Liver (tissue), 3 donors: ENCODE results near the gene TBC1D4.
"Not testable (repeated sequence)": the region's sequence is repeated elsewhere in the genome, so short reads cannot be mapped to it uniquely, and the experiment has no call there.

Source experiments
- EGR1 ChIP-seq, 2 donors: IDR thresholded peaks; 2 replicates each; pipeline ENCODE4 v1.6.1; 2016 to 2018; ENCODE audit warnings: antibody characterized with exemption in 2 of 2, low read depth in 2 of 2
- GABPA ChIP-seq, 2 donors: IDR thresholded peaks in 1 of 2; conservative IDR thresholded peaks in 1 of 2; 2 replicates each; pipeline ENCODE4 v1.6.1; 2016; ENCODE audit warnings: antibody characterized with exemption in 2 of 2, mild to moderate bottlenecking in 1 of 2, moderate library complexity in 1 of 2
- HNF4A ChIP-seq, 2 donors: conservative IDR thresholded peaks; 2 replicates each; pipeline ENCODE4 v1.6.1; 2016; ENCODE audit warnings: antibody characterized with exemption in 2 of 2, mild to moderate bottlenecking in 2 of 2
- HNF4G ChIP-seq: IDR thresholded peaks from 2 replicates; pipeline ENCODE4 v1.6.1; 2016; ENCODE audit warnings: antibody characterized with exemption
- JUND ChIP-seq, 2 donors: IDR thresholded peaks; 2 replicates each; pipeline ENCODE4 v1.6.1; 2016; ENCODE audit warnings: antibody characterized with exemption in 2 of 2
- TF ChIP-seq, protein P1 (sequence below): fragments of 150-350 bp; IDR thresholded peaks from 2 replicates; pipeline ENCODE4 v1.5.1; 2017; ENCODE audit warnings: improper control_type of control experiment, low read depth, low read length; ENCODE audit not compliant: missing input control
- TF ChIP-seq, protein P2 (sequence below): IDR thresholded peaks from 2 replicates; pipeline ENCODE4 v1.6.1; 2016; ENCODE audit warnings: antibody characterized with exemption
- TF ChIP-seq, protein P3 (sequence below): IDR thresholded peaks from 2 replicates; pipeline ENCODE4 v1.6.1; 2016; ENCODE audit warnings: antibody characterized with exemption, mild to moderate bottlenecking
- donor health status: healthy.
- donor health status: healthy.

DNA sequence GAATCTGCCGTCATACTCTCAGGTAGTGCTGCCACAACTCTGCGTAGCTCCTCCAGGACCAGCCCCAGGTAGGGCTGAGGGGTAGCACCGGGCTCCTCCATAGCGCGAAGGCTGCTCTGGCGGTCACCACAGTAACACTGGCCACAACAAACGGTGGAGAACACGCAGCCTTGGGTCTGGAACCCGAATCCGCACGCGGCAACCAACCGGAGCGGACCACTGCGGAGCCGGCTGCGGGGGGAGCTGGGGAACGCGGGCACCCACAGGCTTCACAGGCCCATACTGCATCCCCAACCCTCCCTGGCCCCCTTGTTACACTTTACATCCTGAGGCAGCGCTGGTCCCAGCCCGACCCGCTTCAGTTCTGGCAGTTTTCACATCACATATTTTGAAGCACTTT lies 241.7 kb downstream of the TBC1D4 start:
- TF ChIP-seq, protein P1, sequence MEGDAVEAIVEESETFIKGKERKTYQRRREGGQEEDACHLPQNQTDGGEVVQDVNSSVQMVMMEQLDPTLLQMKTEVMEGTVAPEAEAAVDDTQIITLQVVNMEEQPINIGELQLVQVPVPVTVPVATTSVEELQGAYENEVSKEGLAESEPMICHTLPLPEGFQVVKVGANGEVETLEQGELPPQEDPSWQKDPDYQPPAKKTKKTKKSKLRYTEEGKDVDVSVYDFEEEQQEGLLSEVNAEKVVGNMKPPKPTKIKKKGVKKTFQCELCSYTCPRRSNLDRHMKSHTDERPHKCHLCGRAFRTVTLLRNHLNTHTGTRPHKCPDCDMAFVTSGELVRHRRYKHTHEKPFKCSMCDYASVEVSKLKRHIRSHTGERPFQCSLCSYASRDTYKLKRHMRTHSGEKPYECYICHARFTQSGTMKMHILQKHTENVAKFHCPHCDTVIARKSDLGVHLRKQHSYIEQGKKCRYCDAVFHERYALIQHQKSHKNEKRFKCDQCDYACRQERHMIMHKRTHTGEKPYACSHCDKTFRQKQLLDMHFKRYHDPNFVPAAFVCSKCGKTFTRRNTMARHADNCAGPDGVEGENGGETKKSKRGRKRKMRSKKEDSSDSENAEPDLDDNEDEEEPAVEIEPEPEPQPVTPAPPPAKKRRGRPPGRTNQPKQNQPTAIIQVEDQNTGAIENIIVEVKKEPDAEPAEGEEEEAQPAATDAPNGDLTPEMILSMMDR, result not testable (repeated sequence)
- not testable (repeated sequence) for TF ChIP-seq EGR1 (IDR thresholded peaks at IDR 0.05; ENCODE audit: low read depth in 2 of 2); JUND (IDR thresholded peaks at IDR 0.05); GABPA (IDR thresholded peaks at IDR 0.05 in 1 of 2, conservative IDR thresholded peaks at IDR 0.05 in 1 of 2); HNF4G; HNF4A (conservative IDR thresholded peaks at IDR 0.05)
- TF ChIP-seq, protein P2, sequence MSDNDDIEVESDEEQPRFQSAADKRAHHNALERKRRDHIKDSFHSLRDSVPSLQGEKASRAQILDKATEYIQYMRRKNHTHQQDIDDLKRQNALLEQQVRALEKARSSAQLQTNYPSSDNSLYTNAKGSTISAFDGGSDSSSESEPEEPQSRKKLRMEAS, result not testable (repeated sequence)
- TF ChIP-seq, protein P3, sequence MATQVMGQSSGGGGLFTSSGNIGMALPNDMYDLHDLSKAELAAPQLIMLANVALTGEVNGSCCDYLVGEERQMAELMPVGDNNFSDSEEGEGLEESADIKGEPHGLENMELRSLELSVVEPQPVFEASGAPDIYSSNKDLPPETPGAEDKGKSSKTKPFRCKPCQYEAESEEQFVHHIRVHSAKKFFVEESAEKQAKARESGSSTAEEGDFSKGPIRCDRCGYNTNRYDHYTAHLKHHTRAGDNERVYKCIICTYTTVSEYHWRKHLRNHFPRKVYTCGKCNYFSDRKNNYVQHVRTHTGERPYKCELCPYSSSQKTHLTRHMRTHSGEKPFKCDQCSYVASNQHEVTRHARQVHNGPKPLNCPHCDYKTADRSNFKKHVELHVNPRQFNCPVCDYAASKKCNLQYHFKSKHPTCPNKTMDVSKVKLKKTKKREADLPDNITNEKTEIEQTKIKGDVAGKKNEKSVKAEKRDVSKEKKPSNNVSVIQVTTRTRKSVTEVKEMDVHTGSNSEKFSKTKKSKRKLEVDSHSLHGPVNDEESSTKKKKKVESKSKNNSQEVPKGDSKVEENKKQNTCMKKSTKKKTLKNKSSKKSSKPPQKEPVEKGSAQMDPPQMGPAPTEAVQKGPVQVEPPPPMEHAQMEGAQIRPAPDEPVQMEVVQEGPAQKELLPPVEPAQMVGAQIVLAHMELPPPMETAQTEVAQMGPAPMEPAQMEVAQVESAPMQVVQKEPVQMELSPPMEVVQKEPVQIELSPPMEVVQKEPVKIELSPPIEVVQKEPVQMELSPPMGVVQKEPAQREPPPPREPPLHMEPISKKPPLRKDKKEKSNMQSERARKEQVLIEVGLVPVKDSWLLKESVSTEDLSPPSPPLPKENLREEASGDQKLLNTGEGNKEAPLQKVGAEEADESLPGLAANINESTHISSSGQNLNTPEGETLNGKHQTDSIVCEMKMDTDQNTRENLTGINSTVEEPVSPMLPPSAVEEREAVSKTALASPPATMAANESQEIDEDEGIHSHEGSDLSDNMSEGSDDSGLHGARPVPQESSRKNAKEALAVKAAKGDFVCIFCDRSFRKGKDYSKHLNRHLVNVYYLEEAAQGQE, result not testable (repeated sequence)
